SK-N-SH treated with all-trans-retinoic acid at 6 μM for 48 hours (cell line): ENCODE results near the gene CAND1.

Source experiments
- CREB5 ChIP-seq: fragments of 250-450 bp; sonication (Bioruptor Pico); IDR thresholded peaks from 2 replicates; pipeline ENCODE4 v1.5.1; 2020; ENCODE audit warnings: low read depth, mild to moderate bottlenecking, moderate library complexity
- ZNF8 ChIP-seq: fragments of 450-650 bp; formaldehyde crosslinking; IDR thresholded peaks from 2 replicates; pipeline ENCODE4 v1.5.0; 2020; ENCODE audit warnings: mild to moderate bottlenecking, moderate library complexity
- TF ChIP-seq, protein P1 (sequence below): fragments of 250-450 bp; sonication (Bioruptor Pico); IDR thresholded peaks from 2 replicates; pipeline ENCODE4 v1.5.1; 2021; ENCODE audit warnings: mild to moderate bottlenecking, moderate library complexity
- TF ChIP-seq, protein P2 (sequence below): fragments of 250-450 bp; sonication (Bioruptor Pico); IDR thresholded peaks from 2 replicates; pipeline ENCODE4 v1.8.0; 2020; ENCODE audit warnings: mild to moderate bottlenecking, moderate library complexity, borderline replicate concordance

GRCh38 chr12:67263471-67263870, 5.7 kb upstream of the CAND1 start:
- TF ChIP-seq, protein P1, sequence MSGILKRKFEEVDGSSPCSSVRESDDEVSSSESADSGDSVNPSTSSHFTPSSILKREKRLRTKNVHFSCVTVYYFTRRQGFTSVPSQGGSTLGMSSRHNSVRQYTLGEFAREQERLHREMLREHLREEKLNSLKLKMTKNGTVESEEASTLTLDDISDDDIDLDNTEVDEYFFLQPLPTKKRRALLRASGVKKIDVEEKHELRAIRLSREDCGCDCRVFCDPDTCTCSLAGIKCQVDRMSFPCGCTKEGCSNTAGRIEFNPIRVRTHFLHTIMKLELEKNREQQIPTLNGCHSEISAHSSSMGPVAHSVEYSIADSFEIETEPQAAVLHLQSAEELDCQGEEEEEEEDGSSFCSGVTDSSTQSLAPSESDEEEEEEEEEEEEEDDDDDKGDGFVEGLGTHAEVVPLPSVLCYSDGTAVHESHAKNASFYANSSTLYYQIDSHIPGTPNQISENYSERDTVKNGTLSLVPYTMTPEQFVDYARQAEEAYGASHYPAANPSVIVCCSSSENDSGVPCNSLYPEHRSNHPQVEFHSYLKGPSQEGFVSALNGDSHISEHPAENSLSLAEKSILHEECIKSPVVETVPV (CRISPR knock-in tag) = no peak
- no peak for TF ChIP-seq CREB5 (CRISPR knock-in tag)
- TF ChIP-seq ZNF8 (CRISPR knock-in tag) = no peak
- TF ChIP-seq, protein P2, sequence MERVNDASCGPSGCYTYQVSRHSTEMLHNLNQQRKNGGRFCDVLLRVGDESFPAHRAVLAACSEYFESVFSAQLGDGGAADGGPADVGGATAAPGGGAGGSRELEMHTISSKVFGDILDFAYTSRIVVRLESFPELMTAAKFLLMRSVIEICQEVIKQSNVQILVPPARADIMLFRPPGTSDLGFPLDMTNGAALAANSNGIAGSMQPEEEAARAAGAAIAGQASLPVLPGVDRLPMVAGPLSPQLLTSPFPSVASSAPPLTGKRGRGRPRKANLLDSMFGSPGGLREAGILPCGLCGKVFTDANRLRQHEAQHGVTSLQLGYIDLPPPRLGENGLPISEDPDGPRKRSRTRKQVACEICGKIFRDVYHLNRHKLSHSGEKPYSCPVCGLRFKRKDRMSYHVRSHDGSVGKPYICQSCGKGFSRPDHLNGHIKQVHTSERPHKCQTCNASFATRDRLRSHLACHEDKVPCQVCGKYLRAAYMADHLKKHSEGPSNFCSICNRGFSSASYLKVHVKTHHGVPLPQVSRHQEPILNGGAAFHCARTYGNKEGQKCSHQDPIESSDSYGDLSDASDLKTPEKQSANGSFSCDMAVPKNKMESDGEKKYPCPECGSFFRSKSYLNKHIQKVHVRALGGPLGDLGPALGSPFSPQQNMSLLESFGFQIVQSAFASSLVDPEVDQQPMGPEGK (CRISPR knock-in tag) = no peak
